PC-9 (cell line): Measurements from ENCODE around the gene CBLB.

Experiments used
- EZH2 ChIP-seq: fragments of 200-600 bp; sonication (generic); IDR thresholded peaks from 2 replicates; pipeline ENCODE4 v1.8.0; 2017; ENCODE audit warnings: antibody characterized with exemption, low read depth
- TF ChIP-seq, protein P1 (sequence below): fragments of 200-600 bp; sonication (generic); conservative IDR thresholded peaks from 2 replicates; pipeline ENCODE4 v1.6.1; 2017; ENCODE audit warnings: mixed run types, antibody characterized with exemption, mild to moderate bottlenecking, moderate library complexity

DNA sequence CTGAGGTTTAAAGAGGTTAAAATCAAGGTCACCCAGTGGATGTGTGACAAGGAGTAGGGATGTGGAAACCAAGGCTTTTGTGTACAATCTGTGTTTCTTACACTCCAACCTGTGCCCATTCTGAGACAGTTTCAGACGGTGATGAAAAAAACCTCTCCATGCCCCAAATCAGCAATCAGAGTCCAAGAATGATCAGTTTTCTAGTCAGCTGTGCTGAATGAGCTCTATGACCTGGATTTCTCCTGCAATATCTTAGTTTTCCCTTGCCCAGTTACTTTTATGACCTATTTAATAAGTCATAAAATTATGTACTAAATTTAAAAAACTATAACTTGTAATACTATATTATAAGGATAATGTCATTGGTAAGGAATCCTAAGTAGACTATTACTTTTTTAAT is 37.5 kb upstream of the CBLB start:
- TF ChIP-seq, protein P1, sequence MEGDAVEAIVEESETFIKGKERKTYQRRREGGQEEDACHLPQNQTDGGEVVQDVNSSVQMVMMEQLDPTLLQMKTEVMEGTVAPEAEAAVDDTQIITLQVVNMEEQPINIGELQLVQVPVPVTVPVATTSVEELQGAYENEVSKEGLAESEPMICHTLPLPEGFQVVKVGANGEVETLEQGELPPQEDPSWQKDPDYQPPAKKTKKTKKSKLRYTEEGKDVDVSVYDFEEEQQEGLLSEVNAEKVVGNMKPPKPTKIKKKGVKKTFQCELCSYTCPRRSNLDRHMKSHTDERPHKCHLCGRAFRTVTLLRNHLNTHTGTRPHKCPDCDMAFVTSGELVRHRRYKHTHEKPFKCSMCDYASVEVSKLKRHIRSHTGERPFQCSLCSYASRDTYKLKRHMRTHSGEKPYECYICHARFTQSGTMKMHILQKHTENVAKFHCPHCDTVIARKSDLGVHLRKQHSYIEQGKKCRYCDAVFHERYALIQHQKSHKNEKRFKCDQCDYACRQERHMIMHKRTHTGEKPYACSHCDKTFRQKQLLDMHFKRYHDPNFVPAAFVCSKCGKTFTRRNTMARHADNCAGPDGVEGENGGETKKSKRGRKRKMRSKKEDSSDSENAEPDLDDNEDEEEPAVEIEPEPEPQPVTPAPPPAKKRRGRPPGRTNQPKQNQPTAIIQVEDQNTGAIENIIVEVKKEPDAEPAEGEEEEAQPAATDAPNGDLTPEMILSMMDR: no peak
- TF ChIP-seq EZH2: no peak
